ENCODE data around the gene ASGR1.
"Not testable (repeated sequence)": the region's sequence is repeated elsewhere in the genome, so short reads cannot be mapped to it uniquely, and the experiment has no call there.

Gene ASGR1

GRCh38 chr17:7190276-7190917, 11.2 kb upstream of the ASGR1 start:
- DNase-seq (ENCODE audit: low spot score) = no peak

- DNase-seq (ENCODE audit: low spot score) = peak; percentile 33
These were observed 7.1 kb upstream of the ASGR1 start for GRCh38 chr17:7186241-7186640.

GRCh38 chr17:7184647-7185046, 5.5 kb upstream of the ASGR1 start:
- no peak for DNase-seq (ENCODE audit: low spot score)

- no peak for DNase-seq (ENCODE audit: low spot score)
These were observed 4.9 kb upstream of the ASGR1 start for GRCh38 chr17:7184091-7184488.

GRCh38 chr17:7183433-7184090, 4.4 kb upstream of the ASGR1 start:
- DNase-seq (ENCODE audit: low spot score) = no peak

GRCh38 chr17:7182101-7182500, 2.9 kb upstream of the ASGR1 start:
- DNase-seq (ENCODE audit: low spot score) = not testable (repeated sequence)

- DNase-seq (ENCODE audit: low spot score) = no peak
These were observed 225 bp downstream of the ASGR1 start for GRCh38 chr17:7178973-7179316.

GRCh38 chr17:7177954-7178477, 1.2 kb downstream of the ASGR1 start:
- DNase-seq (ENCODE audit: low spot score) = no peak

- peak; percentile 59 for DNase-seq (ENCODE audit: low spot score)
These were observed 1.8 kb downstream of the ASGR1 start for GRCh38 chr17:7177191-7177953.

- DNase-seq (ENCODE audit: low spot score) = no peak
These were observed 2.4 kb downstream of the ASGR1 start for GRCh38 chr17:7176841-7177190.

GRCh38 chr17:7176107-7176840, 2.9 kb downstream of the ASGR1 start:
- no peak for DNase-seq (ENCODE audit: low spot score)

GRCh38 chr17:7175330-7175733, 3.8 kb downstream of the ASGR1 start:
- no peak for DNase-seq (ENCODE audit: low spot score)

GRCh38 chr17:7174603-7175326, 4.4 kb downstream of the ASGR1 start:
- DNase-seq (ENCODE audit: low spot score) = no peak

GRCh38 chr17:7173687-7174602, 5.2 kb downstream of the ASGR1 start:
- DNase-seq (ENCODE audit: low spot score) = no peak

- DNase-seq (ENCODE audit: low spot score) = not testable (repeated sequence)
These were observed 6.5 kb downstream of the ASGR1 start for GRCh38 chr17:7172522-7173191.

- DNase-seq (ENCODE audit: low spot score) = not testable (repeated sequence)
These were observed 9.6 kb downstream of the ASGR1 start for GRCh38 chr17:7169565-7169908.

- not testable (repeated sequence) for DNase-seq (ENCODE audit: low spot score)
These were observed 10.2 kb downstream of the ASGR1 start for GRCh38 chr17:7168841-7169564.

- no peak for DNase-seq (ENCODE audit: low spot score)
These were observed 11.3 kb downstream of the ASGR1 start for GRCh38 chr17:7167832-7168231.

GRCh38 chr17:7166873-7167272, 12.3 kb downstream of the ASGR1 start:
- no peak for DNase-seq (ENCODE audit: low spot score)

Measured in NAMALWA (cell line).